HK-2 (cell line): ENCODE measurements around the gene FNIP2.
"Not testable (repeated sequence)": the region's sequence is repeated elsewhere in the genome, so short reads cannot be mapped to it uniquely, and the experiment has no call there.

Experiments
- DNase-seq: peaks from one replicate; pipeline ENCODE4 v3.0.0-alpha.2; 2018; ENCODE audit not compliant: unreplicated experiment

Gene FNIP2

GRCh38 chr4:158793021-158793420, 24.2 kb downstream of the FNIP2 start:
- DNase-seq, result no peak

GRCh38 chr4:158793430-158793829, 24.6 kb downstream of the FNIP2 start:
- not testable (repeated sequence) for DNase-seq

GRCh38 chr4:158796370-158797140, 27.7 kb downstream of the FNIP2 start:
- DNase-seq, result peak; percentile 51

- no peak for DNase-seq
These were observed 29.2 kb downstream of the FNIP2 start for GRCh38 chr4:158798062-158798461.

GRCh38 chr4:158799013-158799770, 30.4 kb downstream of the FNIP2 start:
- DNase-seq, result no peak

- DNase-seq, result no peak
These were observed 31.0 kb downstream of the FNIP2 start for GRCh38 chr4:158799856-158800255.

GRCh38 chr4:158801066-158801465, 32.2 kb downstream of the FNIP2 start:
- no peak for DNase-seq

GRCh38 chr4:158801677-158802076, 32.9 kb downstream of the FNIP2 start:
- DNase-seq, result no peak

GRCh38 chr4:158802914-158803313, 34.1 kb downstream of the FNIP2 start:
- no peak for DNase-seq

- no peak for DNase-seq
These were observed 37.0 kb downstream of the FNIP2 start for GRCh38 chr4:158805635-158806471.

GRCh38 chr4:158807691-158808090, 38.9 kb downstream of the FNIP2 start:
- no peak for DNase-seq

GRCh38 chr4:158808399-158808798, 39.6 kb downstream of the FNIP2 start:
- DNase-seq, result no peak

- DNase-seq, result not testable (repeated sequence)
These were observed 40.4 kb downstream of the FNIP2 start for GRCh38 chr4:158809208-158809607.

- no peak for DNase-seq
These were observed 41.0 kb downstream of the FNIP2 start for GRCh38 chr4:158809611-158810486.

- peak; percentile 56 for DNase-seq
These were observed 41.8 kb downstream of the FNIP2 start for GRCh38 chr4:158810487-158811215.

GRCh38 chr4:158811216-158811540, 42.4 kb downstream of the FNIP2 start:
- DNase-seq, result no peak

GRCh38 chr4:158811704-158812103, 42.9 kb downstream of the FNIP2 start:
- DNase-seq, result no peak

- DNase-seq, result no peak
These were observed 43.3 kb downstream of the FNIP2 start for GRCh38 chr4:158812133-158812532.

- no peak for DNase-seq
These were observed 43.7 kb downstream of the FNIP2 start for GRCh38 chr4:158812543-158812942.

GRCh38 chr4:158813113-158813512, 44.3 kb downstream of the FNIP2 start:
- no peak for DNase-seq

- no peak for DNase-seq
These were observed 45.4 kb downstream of the FNIP2 start for GRCh38 chr4:158814207-158814606.
